MM.1S (cell line): ENCODE measurements around the gene PITX3.

Source experiments
- DNase-seq: peaks from one replicate; pipeline ENCODE4 v3.0.0-alpha.2; 2015
- H2AFZ ChIP-seq: fragments of 300-600 bp; sonication (generic); 2 replicates; pipeline ENCODE4 v1.6.0; 2016; ENCODE audit warnings: antibody characterized with exemption, low read length
- H3F3A ChIP-seq: fragments of 300-600 bp; sonication (generic); 2 replicates; pipeline ENCODE4 v1.6.1; 2016; ENCODE audit warnings: mild to moderate bottlenecking, antibody characterized with exemption, low read length, moderate library complexity, mixed read lengths; ENCODE audit not compliant: insufficient read depth
- H3K27ac ChIP-seq: fragments of 300-600 bp; sonication (generic); 2 replicates; pipeline ENCODE4 v1.5.1; 2016; ENCODE audit warnings: mild to moderate bottlenecking, low read length
- H3K27me3 ChIP-seq: fragments of 300-600 bp; sonication (generic); replicated peaks from 2 replicates; pipeline ENCODE4 v1.6.0; 2016; ENCODE audit warnings: low read length; ENCODE audit not compliant: insufficient read depth
- H3K36me3 ChIP-seq: fragments of 300-600 bp; sonication (generic); replicated peaks from 2 replicates; pipeline ENCODE4 v1.6.1; 2016; ENCODE audit warnings: mild to moderate bottlenecking, low read length, mixed read lengths; ENCODE audit not compliant: insufficient read depth
- H3K4me1 ChIP-seq: fragments of 300-600 bp; sonication (generic); 2 replicates; pipeline ENCODE4 v1.6.1; 2016; ENCODE audit warnings: low read length, mixed read lengths
- H3K4me2 ChIP-seq: fragments of 300-600 bp; sonication (generic); 2 replicates; pipeline ENCODE4 v1.6.0; 2016; ENCODE audit warnings: low read depth, low read length
- H3K4me3 ChIP-seq: fragments of 300-600 bp; sonication (generic); 2 replicates; pipeline ENCODE4 v1.5.1; 2016; ENCODE audit warnings: low read length, mixed read lengths
- H3K79me2 ChIP-seq: fragments of 300-600 bp; sonication (generic); 2 replicates; pipeline ENCODE4 v1.6.1; 2016; ENCODE audit warnings: mixed run types, low read length, mixed read lengths
- H3K9ac ChIP-seq: fragments of 300-600 bp; sonication (generic); 2 replicates; pipeline ENCODE4 v1.6.1; 2016; ENCODE audit warnings: low read length, mixed read lengths
- H3K9me2 ChIP-seq: fragments of 300-600 bp; sonication (generic); replicated peaks from 2 replicates; pipeline ENCODE4 v1.6.1; 2016; ENCODE audit warnings: mild to moderate bottlenecking, low read length, mixed read lengths; ENCODE audit not compliant: insufficient read depth
- H3K9me3 ChIP-seq: fragments of 300-600 bp; sonication (generic); replicated peaks from 2 replicates; pipeline ENCODE4 v1.6.1; 2016; ENCODE audit warnings: mild to moderate bottlenecking, low read length, mixed read lengths; ENCODE audit not compliant: insufficient read depth
- H4K20me1 ChIP-seq: fragments of 300-600 bp; sonication (generic); 2 replicates; pipeline ENCODE4 v1.6.1; 2016; ENCODE audit warnings: mild to moderate bottlenecking, low read length, moderate library complexity, mixed read lengths; ENCODE audit not compliant: insufficient read depth
- EZH2 ChIP-seq: fragments of 300-600 bp; sonication (generic); optimal IDR thresholded peaks from 2 replicates; pipeline ENCODE3; 2017; ENCODE audit warnings: low read depth, mild to moderate bottlenecking, antibody characterized with exemption, low read length, mixed read lengths
- EZH2phosphoT487 ChIP-seq: fragments of 300-600 bp; sonication (generic); IDR thresholded peaks from 2 replicates; pipeline ENCODE4 v1.6.1; 2018; ENCODE audit warnings: antibody characterized with exemption, low read length
- TF ChIP-seq, protein P1 (sequence below): fragments of 300-600 bp; sonication (generic); IDR thresholded peaks from 2 replicates; pipeline ENCODE4 v1.5.1; 2016; ENCODE audit warnings: antibody characterized with exemption, low read length, mixed read lengths

PITX3 gene

DNA sequence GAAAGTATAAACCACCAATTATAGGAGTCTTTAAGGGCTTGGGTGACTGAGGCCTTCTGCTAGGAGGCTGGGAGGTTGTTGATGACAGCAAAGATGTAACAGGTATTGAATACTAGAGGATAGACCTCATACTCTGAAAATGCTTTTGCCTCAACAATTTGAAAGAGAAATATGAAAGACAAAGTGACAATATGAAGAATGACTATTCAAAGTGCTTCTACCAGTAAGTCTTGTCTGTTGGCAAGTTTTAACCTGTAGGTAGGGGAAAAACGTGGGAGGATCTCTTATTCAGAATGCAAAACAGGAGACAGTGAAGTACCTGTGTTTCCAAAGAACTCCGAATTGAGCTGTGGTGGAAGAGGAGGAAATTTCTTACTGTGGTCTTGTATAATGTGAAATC, 42.2 kb upstream of the PITX3 start:
- Histone ChIP-seq H3K36me3 (no peaks in the 10 kb centered on the region), H3K27me3 (no peaks in the 10 kb centered on the region), H3K4me2 (no peak overlapping the region), H3F3A (0 out of 2 replicates have a peak, but pooled peaks cover 4% of the 10 kb centered on the region), H3K9me3 (no peaks in the 10 kb centered on the region), H3K27ac (no peak overlapping the region), H3K4me1 (peaks cover 11% of the 10 kb centered on the region; the same call in 1 of the 2 replicates), H3K4me3 (no peak overlapping the region), H2AFZ (no peak overlapping the region), H3K9me2 (no peaks in the 10 kb centered on the region), H3K79me2 (peaks cover 88% of the 10 kb centered on the region), H3K9ac (no peak overlapping the region), H4K20me1 (peaks cover 21% of the 10 kb centered on the region)
- no peak for DNase-seq
- TF ChIP-seq, protein P1, sequence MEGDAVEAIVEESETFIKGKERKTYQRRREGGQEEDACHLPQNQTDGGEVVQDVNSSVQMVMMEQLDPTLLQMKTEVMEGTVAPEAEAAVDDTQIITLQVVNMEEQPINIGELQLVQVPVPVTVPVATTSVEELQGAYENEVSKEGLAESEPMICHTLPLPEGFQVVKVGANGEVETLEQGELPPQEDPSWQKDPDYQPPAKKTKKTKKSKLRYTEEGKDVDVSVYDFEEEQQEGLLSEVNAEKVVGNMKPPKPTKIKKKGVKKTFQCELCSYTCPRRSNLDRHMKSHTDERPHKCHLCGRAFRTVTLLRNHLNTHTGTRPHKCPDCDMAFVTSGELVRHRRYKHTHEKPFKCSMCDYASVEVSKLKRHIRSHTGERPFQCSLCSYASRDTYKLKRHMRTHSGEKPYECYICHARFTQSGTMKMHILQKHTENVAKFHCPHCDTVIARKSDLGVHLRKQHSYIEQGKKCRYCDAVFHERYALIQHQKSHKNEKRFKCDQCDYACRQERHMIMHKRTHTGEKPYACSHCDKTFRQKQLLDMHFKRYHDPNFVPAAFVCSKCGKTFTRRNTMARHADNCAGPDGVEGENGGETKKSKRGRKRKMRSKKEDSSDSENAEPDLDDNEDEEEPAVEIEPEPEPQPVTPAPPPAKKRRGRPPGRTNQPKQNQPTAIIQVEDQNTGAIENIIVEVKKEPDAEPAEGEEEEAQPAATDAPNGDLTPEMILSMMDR = no peak
- TF ChIP-seq EZH2 (no peak), EZH2phosphoT487 (no peak)

DNA sequence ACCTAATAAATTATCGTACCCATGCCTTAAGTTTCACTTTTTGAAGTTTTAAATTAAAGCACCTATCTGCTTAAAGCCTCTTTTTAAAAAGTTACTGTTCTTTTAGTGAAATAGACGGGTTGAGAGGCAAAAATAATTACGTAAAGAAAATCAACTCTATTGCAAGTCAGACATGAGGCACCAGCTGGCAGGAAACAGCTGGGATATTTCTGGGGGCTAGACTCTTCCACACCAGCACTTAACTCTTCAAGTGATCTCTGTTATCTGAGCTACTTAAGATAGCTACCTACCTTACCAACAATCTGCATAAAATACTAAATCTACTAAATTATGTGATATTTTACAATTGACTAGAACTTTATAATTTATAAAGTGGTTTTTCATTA, 39.8 kb upstream of the PITX3 start:
- 0 out of 2 replicates have a peak, but pooled peaks cover 4% of the 10 kb centered on the region for H3F3A ChIP-seq
- H3K27me3 ChIP-seq = no peaks in the 10 kb centered on the region
- H3K9me3 ChIP-seq = no peaks in the 10 kb centered on the region
- H3K4me1 ChIP-seq = peaks cover 11% of the 10 kb centered on the region; the same call in 1 of the 2 replicates
- DNase-seq = no peak
- TF ChIP-seq EZH2phosphoT487 (no peak), EZH2 (no peak)
- TF ChIP-seq, protein P1 = no peak
- no peak overlapping the region for H3K27ac ChIP-seq
- peaks cover 21% of the 10 kb centered on the region for H4K20me1 ChIP-seq
- no peak overlapping the region for H3K9ac ChIP-seq
- H3K9me2 ChIP-seq = no peaks in the 10 kb centered on the region
- no peak overlapping the region for H3K4me2 ChIP-seq
- H3K79me2 ChIP-seq = peaks cover 90% of the 10 kb centered on the region
- H3K36me3 ChIP-seq = no peaks in the 10 kb centered on the region
- no peak overlapping the region for H3K4me3 ChIP-seq
- H2AFZ ChIP-seq = no peak overlapping the region

DNA sequence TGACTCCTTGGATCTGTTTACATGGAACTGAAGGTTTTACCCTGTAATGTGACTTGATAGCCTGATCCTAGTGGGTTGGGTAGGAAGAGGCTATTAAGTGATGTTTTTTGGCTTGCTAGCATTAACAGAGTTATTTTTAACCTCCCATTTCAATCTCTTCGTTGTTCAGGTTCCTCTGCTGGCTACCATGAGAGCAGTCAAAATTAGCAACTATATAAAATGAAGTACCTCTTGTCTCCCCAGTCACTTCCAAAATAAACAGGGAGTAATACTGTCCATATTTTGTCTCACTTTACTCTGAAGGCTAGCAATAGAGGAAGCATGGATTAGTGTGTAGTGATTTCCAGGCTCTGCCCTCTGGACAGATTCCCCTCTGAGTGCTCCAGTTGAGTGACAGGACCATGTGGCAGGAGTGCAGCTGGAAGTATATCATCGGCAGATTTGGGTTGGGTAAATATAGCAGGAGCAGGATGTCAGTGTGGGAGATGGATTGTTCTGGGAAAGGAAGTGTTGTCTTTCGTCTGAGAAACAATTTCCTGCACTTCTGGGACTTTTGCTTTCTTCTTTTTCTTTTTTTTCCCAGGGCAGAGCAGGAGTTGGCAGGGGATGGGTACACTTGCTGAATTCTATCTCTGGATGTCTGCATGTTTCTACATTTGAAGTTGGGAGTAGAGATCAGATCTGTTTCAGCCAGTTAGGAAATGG, 39.2 kb upstream of the PITX3 start:
- Histone ChIP-seq H3K79me2 (peaks cover 90% of the 10 kb centered on the region), H2AFZ (no peak overlapping the region), H3K4me3 (no peak overlapping the region), H3K9me3 (no peaks in the 10 kb centered on the region), H3K36me3 (no peaks in the 10 kb centered on the region), H3K9ac (no peak overlapping the region), H3K27ac (no peak overlapping the region), H3K9me2 (no peaks in the 10 kb centered on the region), H3K4me1 (peaks cover 11% of the 10 kb centered on the region; the same call in 1 of the 2 replicates), H3F3A (0 out of 2 replicates have a peak, but pooled peaks cover 4% of the 10 kb centered on the region), H3K27me3 (no peaks in the 10 kb centered on the region), H4K20me1 (peaks cover 22% of the 10 kb centered on the region), H3K4me2 (no peak overlapping the region)
- TF ChIP-seq EZH2phosphoT487 = no peak
- TF ChIP-seq, protein P1 = no peak
- no peak for TF ChIP-seq EZH2
- DNase-seq = no peak
